HG03280 (cell line): ENCODE measurements around the gene LRP1B.

Experiments
- ATAC-seq: cut with Tn5 transposase; IDR thresholded peaks from one replicate; pipeline ENCODE4 v1.9.1; 2021; ENCODE audit warnings: mild to moderate bottlenecking, moderate library complexity; ENCODE audit not compliant: unreplicated experiment

Gene LRP1B

GRCh38 chr2:142042536-142043199 lies 88.1 kb downstream of the LRP1B start:
- ATAC-seq, result no peak

- ATAC-seq, result no peak
Observed at GRCh38 chr2:142041996-142042395, 88.8 kb downstream of the LRP1B start.

GRCh38 chr2:142041105-142041504 lies 89.7 kb downstream of the LRP1B start:
- ATAC-seq, result no peak

- no peak for ATAC-seq
Observed at GRCh38 chr2:142040556-142040955, 90.3 kb downstream of the LRP1B start.

GRCh38 chr2:142038826-142039225 lies 92.0 kb downstream of the LRP1B start:
- no peak for ATAC-seq

- no peak for ATAC-seq
Observed at GRCh38 chr2:142037744-142038143, 93.1 kb downstream of the LRP1B start.

GRCh38 chr2:142037066-142037465 lies 93.8 kb downstream of the LRP1B start:
- no peak for ATAC-seq

GRCh38 chr2:142033393-142033792 lies 97.4 kb downstream of the LRP1B start:
- ATAC-seq, result no peak

- no peak for ATAC-seq
Observed at GRCh38 chr2:142031656-142032055, 99.2 kb downstream of the LRP1B start.

- ATAC-seq, result no peak
Observed at GRCh38 chr2:142030735-142031134, 100.1 kb downstream of the LRP1B start.

GRCh38 chr2:142029974-142030373 lies 100.8 kb downstream of the LRP1B start:
- ATAC-seq, result no peak

- no peak for ATAC-seq
Observed at GRCh38 chr2:142025394-142025793, 105.4 kb downstream of the LRP1B start.

- ATAC-seq, result no peak
Observed at GRCh38 chr2:142020368-142020767, 110.4 kb downstream of the LRP1B start.

GRCh38 chr2:142014536-142014935 lies 116.3 kb downstream of the LRP1B start:
- no peak for ATAC-seq

GRCh38 chr2:142012797-142013196 lies 118.0 kb downstream of the LRP1B start:
- no peak for ATAC-seq

GRCh38 chr2:142010477-142011270 lies 120.1 kb downstream of the LRP1B start:
- ATAC-seq, result no peak

- ATAC-seq, result no peak
Observed at GRCh38 chr2:142008135-142008744, 122.6 kb downstream of the LRP1B start.

- no peak for ATAC-seq
Observed at GRCh38 chr2:141994066-141994465, 136.8 kb downstream of the LRP1B start.

- no peak for ATAC-seq
Observed at GRCh38 chr2:141992695-141993094, 138.1 kb downstream of the LRP1B start.

- no peak for ATAC-seq
Observed at GRCh38 chr2:141968433-141968832, 162.4 kb downstream of the LRP1B start.

GRCh38 chr2:141967980-141968379 lies 162.8 kb downstream of the LRP1B start:
- ATAC-seq, result no peak

- ATAC-seq, result no peak
Observed at GRCh38 chr2:141967503-141967902, 163.3 kb downstream of the LRP1B start.
